Panc1 (cell line): Measurements from ENCODE around the gene UPK1A. TPM values are rescaled to one million over a fixed set of nuclear protein-coding genes. Genes with fewer than 3 reads are reported as not detected.
A peak's percentile ranks its signal among the peaks of the same experiment; 100 is the strongest.

Experiments used
- ATAC-seq: fragments of 200-7000 bp; cut with Tn5 transposase; 2 replicates; pipeline ENCODE4 v1.9.1; 2020; ENCODE audit warnings: mild to moderate bottlenecking, moderate library complexity
- BruUV-seq: library from RNA; stranded (reverse); fragments of 400-500 nt; replicated peaks from 2 replicates; lab custom pipeline; 2021; lab: Mats Ljungman, UMichigan
- CTCF ChIA-PET: fragments of 300-600 bp; sonication (Branson Sonifier 250); formaldehyde crosslinking; loops from one replicate; lab custom pipeline; 2022; ENCODE audit warnings: antibody characterized with exemption; lab: Charles Lee
- POLR2A ChIA-PET: fragments of 300-600 bp; sonication (Branson Sonifier 250); formaldehyde crosslinking; loops from one replicate; lab custom pipeline; 2022; ENCODE audit warnings: antibody characterized with exemption; lab: Charles Lee
- DNase-seq: peaks from one replicate; pipeline ENCODE4 v3.0.0-alpha.2; 2010; ENCODE audit warnings: low read depth, low spot score
- H3K27ac ChIP-seq: 2 replicates; pipeline ENCODE4 v1.5.1; 2011; ENCODE audit warnings: mild to moderate bottlenecking, low read length, inconsistent platforms
- H3K27me3 ChIP-seq: fragments of 200-500 bp; sonication (Bioruptor generic); 2 replicates; pipeline ENCODE4 v1.6.0; 2014; ENCODE audit warnings: low read length, inconsistent platforms; ENCODE audit not compliant: control insufficient read depth, insufficient read depth
- H3K36me3 ChIP-seq: fragments of 200-500 bp; sonication (Bioruptor generic); 2 replicates; pipeline ENCODE4 v1.5.1; 2014; ENCODE audit warnings: inconsistent platforms, mild to moderate bottlenecking, low read length, moderate library complexity; ENCODE audit not compliant: control insufficient read depth, insufficient read depth
- H3K4me1 ChIP-seq: 2 replicates; pipeline ENCODE4 v1.5.1; 2011; ENCODE audit warnings: inconsistent platforms, mild to moderate bottlenecking, low read length, moderate library complexity; ENCODE audit not compliant: control insufficient read depth, insufficient read depth
- H3K4me3 ChIP-seq, 2 experiments: 2 replicates each; pipeline ENCODE4 v1.5.1; 2011 to 2012; ENCODE audit warnings: low read depth in 2 of 2, low read length in 2 of 2, mild to moderate bottlenecking in 2 of 2, inconsistent platforms in 1 of 2, moderate library complexity in 1 of 2
- H3K9me3 ChIP-seq: fragments of 200-500 bp; sonication (Bioruptor generic); 2 replicates; pipeline ENCODE4 v1.5.1; 2014; ENCODE audit warnings: low read depth, mild to moderate bottlenecking, inconsistent platforms, low read length, moderate library complexity; ENCODE audit not compliant: control insufficient read depth, insufficient read depth
- POLR2AphosphoS5 ChIP-seq: IDR thresholded peaks from 2 replicates; pipeline ENCODE4 v1.6.1; 2012; ENCODE audit warnings: mild to moderate bottlenecking, low read depth, low read length, moderate library complexity
- SIN3A ChIP-seq: IDR thresholded peaks from 2 replicates; pipeline ENCODE4 v1.6.1; 2012; ENCODE audit warnings: low read depth, mild to moderate bottlenecking, low read length, moderate library complexity, borderline replicate concordance; ENCODE audit not compliant: insufficient read depth
- TCF7L2 ChIP-seq: IDR thresholded peaks from 2 replicates; pipeline ENCODE4 v1.6.1; 2011; ENCODE audit warnings: mild to moderate bottlenecking, low read depth, low read length, inconsistent platforms
- in situ Hi-C: cut with HindIII; loops from 2 replicates; pipeline ENCODE4 v1.10.0; 2016; ENCODE audit warnings: low sequenced_read_pairs, low pct_unique_long_range_greater_than_20kb
- intact Hi-C: fragments of 100-400 bp; cut with micrococcal nuclease; formaldehyde crosslinking; loops from one replicate; pipeline ENCODE4 v1.10.0; 2022; ENCODE audit not compliant: unreplicated experiment
- total RNA-seq: library from RNA; stranded (reverse); gene quantifications from one replicate; pipeline ENCODE4 v1.2.1, GENCODE V29; 2021; ENCODE audit not compliant: unreplicated experiment
- TF ChIP-seq, protein P1 (sequence below): fragments of 450-650 bp; IDR thresholded peaks from 2 replicates; pipeline ENCODE4 v1.5.1; 2017; ENCODE audit warnings: mild to moderate bottlenecking
- TF ChIP-seq, protein P2 (sequence below), 2 experiments: IDR thresholded peaks; 2 replicates each; pipeline ENCODE4 v1.6.1; 2011 to 2012; ENCODE audit warnings: low read depth in 2 of 2, control low read depth in 1 of 2, low read length in 1 of 2, mild to moderate bottlenecking in 1 of 2, moderate library complexity in 1 of 2; ENCODE audit not compliant: insufficient read depth in 1 of 2

The UPK1A gene
- total RNA-seq, 1 experiment from 2014 or later, result 0.67 TPM

DNA sequence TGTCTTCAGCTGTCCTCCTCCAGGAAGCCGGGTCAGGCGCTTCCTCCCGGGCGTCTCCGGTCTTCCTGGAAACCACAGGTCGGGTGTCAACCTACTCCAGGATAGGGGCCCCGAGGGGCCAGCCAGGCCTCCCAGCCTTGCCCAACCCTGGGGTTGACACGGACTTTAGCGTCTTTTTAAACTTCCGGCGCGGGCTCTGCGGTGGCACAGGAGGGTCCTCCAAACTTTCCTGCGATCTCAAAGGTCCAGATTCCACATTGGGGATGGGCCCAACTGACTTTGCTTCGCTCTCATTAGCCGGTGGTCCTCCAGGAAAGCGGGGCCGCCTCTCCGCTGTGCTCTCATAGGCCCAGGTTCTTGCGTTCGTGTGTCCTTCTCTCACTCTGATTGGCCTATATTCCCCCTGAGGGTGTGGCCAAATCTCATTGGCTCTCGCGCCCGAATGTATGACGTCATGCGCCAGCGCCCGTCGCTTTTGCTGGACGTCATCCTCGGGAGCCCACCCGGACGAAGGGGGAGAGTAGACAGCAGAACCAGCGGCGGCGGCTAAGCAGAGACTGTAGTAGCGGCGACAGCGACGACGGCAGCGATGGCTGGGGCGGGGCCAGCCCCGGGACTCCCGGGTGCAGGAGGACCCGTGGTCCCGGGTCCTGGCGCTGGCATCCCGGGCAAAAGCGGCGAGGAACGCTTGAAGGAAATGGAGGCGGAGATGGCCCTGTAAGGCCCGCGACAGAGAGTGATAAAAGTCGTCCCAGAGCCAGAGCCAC is 37.6 kb upstream of the UPK1A start, which contains the start of gene RBM42:
Gene RBM42 (plus strand): TSS at position 472 of the 767 bp plus-strand sequence. CDS start 118 bp downstream, at position 590.
- POLR2A ChIA-PET, result no interaction called here
- peaks cover 4% of the 10 kb centered on the region; the same call in 1 of the 2 replicates for H3K4me1 ChIP-seq
- peak; percentile 94 for DNase-seq
- TF ChIP-seq TCF7L2, result peak; percentile 39; the same call in 1 of the 2 replicates
- TF ChIP-seq, protein P1, sequence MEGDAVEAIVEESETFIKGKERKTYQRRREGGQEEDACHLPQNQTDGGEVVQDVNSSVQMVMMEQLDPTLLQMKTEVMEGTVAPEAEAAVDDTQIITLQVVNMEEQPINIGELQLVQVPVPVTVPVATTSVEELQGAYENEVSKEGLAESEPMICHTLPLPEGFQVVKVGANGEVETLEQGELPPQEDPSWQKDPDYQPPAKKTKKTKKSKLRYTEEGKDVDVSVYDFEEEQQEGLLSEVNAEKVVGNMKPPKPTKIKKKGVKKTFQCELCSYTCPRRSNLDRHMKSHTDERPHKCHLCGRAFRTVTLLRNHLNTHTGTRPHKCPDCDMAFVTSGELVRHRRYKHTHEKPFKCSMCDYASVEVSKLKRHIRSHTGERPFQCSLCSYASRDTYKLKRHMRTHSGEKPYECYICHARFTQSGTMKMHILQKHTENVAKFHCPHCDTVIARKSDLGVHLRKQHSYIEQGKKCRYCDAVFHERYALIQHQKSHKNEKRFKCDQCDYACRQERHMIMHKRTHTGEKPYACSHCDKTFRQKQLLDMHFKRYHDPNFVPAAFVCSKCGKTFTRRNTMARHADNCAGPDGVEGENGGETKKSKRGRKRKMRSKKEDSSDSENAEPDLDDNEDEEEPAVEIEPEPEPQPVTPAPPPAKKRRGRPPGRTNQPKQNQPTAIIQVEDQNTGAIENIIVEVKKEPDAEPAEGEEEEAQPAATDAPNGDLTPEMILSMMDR, result no peak
- TF ChIP-seq POLR2AphosphoS5, result peak; percentile 74; the same call in 1 of the 2 replicates
- TF ChIP-seq SIN3A, result peak; percentile 64; the same call in 1 of the 2 replicates
- TF ChIP-seq, protein P2, sequence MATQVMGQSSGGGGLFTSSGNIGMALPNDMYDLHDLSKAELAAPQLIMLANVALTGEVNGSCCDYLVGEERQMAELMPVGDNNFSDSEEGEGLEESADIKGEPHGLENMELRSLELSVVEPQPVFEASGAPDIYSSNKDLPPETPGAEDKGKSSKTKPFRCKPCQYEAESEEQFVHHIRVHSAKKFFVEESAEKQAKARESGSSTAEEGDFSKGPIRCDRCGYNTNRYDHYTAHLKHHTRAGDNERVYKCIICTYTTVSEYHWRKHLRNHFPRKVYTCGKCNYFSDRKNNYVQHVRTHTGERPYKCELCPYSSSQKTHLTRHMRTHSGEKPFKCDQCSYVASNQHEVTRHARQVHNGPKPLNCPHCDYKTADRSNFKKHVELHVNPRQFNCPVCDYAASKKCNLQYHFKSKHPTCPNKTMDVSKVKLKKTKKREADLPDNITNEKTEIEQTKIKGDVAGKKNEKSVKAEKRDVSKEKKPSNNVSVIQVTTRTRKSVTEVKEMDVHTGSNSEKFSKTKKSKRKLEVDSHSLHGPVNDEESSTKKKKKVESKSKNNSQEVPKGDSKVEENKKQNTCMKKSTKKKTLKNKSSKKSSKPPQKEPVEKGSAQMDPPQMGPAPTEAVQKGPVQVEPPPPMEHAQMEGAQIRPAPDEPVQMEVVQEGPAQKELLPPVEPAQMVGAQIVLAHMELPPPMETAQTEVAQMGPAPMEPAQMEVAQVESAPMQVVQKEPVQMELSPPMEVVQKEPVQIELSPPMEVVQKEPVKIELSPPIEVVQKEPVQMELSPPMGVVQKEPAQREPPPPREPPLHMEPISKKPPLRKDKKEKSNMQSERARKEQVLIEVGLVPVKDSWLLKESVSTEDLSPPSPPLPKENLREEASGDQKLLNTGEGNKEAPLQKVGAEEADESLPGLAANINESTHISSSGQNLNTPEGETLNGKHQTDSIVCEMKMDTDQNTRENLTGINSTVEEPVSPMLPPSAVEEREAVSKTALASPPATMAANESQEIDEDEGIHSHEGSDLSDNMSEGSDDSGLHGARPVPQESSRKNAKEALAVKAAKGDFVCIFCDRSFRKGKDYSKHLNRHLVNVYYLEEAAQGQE (IDR thresholded peaks at IDR 0.05; ENCODE audit: insufficient read depth in 1 of 2, low read depth in 2 of 2, low read length in 1 of 2), result 0 out of 4 replicates have a peak, but pooled peaks of 1 of the 2 experiments have one; percentile 25
- in situ Hi-C loops, result no loop called here
- no peaks in the 10 kb centered on the region for H3K9me3 ChIP-seq
- no peaks in the 10 kb centered on the region for H3K27me3 ChIP-seq
- peak; percentile 100 for ATAC-seq
- peak within 1 kb of the TSS; percentile 93 for H3K27ac ChIP-seq
- H3K36me3 ChIP-seq, result peaks cover 8% of the 10 kb centered on the region
- no TSS peak for BruUV-seq
- peak within 1 kb of the TSS; percentile 84 to 99 for H3K4me3 ChIP-seq
- intact Hi-C loops, result no loop called here
- CTCF ChIA-PET, result no interaction called here

DNA sequence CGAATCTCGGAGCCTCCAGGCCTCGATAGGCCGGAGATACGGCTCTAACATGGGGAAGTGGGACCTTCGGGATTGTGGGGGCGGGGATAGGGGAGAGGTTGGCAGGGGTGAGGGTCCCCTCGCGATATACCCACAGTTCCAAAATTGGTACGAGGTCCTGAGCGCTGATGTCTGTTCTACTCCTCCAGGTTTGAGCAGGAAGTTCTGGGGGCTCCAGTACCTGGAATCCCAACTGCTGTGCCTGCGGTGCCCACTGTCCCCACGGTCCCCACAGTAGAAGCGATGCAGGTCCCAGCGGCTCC is 37.0 kb upstream of the UPK1A start:
- TF ChIP-seq, protein P2 (IDR thresholded peaks at IDR 0.05; ENCODE audit: insufficient read depth in 1 of 2, low read depth in 2 of 2, low read length in 1 of 2), result no peak
- no peak for TF ChIP-seq POLR2AphosphoS5
- TF ChIP-seq, protein P1, result no peak
- TF ChIP-seq TCF7L2, result no peak
- TF ChIP-seq SIN3A, result no peak
- in situ Hi-C loops, result no loop called here
- Histone ChIP-seq H3K36me3 (peaks cover 8% of the 10 kb centered on the region), H3K4me3 (peak overlapping the region; percentile 84 to 99), H3K27me3 (no peaks in the 10 kb centered on the region), H3K4me1 (peaks cover 4% of the 10 kb centered on the region; the same call in 1 of the 2 replicates), H3K9me3 (no peaks in the 10 kb centered on the region), H3K27ac (peak overlapping the region; percentile 89)
- TSS peak; percentile 90 for BruUV-seq
- CTCF ChIA-PET, result no interaction called here
- intact Hi-C loops, result no loop called here
- POLR2A ChIA-PET, result no interaction called here
- DNase-seq (no peak), ATAC-seq (no peak)
